K562 (cell line): ENCODE results near the gene KLC1. TPM values are rescaled to one million over a fixed set of nuclear protein-coding genes. Genes with fewer than 3 reads are reported as not detected.

Experiments
- ATF3 ChIP-seq, 2 experiments: fragments of 450-650 bp in 1 of 2; sonication (generic) in 1 of 2; formaldehyde crosslinking in 1 of 2; IDR thresholded peaks in 1 of 2; conservative IDR thresholded peaks in 1 of 2; 2 replicates each; pipeline versions ENCODE4 v1.6.1 to v1.8.1; 2016 to 2023; ENCODE audit warnings: mild to moderate bottlenecking in 2 of 2, moderate library complexity in 2 of 2, inconsistent platforms in 1 of 2, missing genetic modification reagents in 1 of 2
- CLOCK ChIP-seq: fragments of 250-450 bp; sonication (Bioruptor Pico); IDR thresholded peaks from 2 replicates; pipeline ENCODE4 v1.4.0; 2020; ENCODE audit warnings: mild to moderate bottlenecking, moderate library complexity, borderline replicate concordance
- JUND ChIP-seq, 2 experiments: IDR thresholded peaks; 2 replicates in 1 of 2; 3 replicates in 1 of 2; pipeline ENCODE4 v1.6.1; 2011; ENCODE audit warnings: borderline replicate concordance in 2 of 2, low read depth in 2 of 2, low read length in 2 of 2, improper control_type of control experiment in 1 of 2, missing biosample characterization in 1 of 2, missing genetic modification characterization in 1 of 2, missing genetic modification reagents in 1 of 2
- KAT2B ChIP-seq: IDR thresholded peaks from one replicate; pipeline ENCODE4 v1.6.1; 2012; ENCODE audit warnings: low read depth, mild to moderate bottlenecking, control low read depth, inconsistent platforms, low read length, moderate library complexity
- polyA plus RNA-seq, 8 experiments: library from polyadenylated mRNA; depleted of rRNA in 4 of 8; stranded (reverse) in 5 of 8; unstranded in 3 of 8; fragments of >200 nt; fragmentation: Nextera tagmentation in 2 of 8; fragmentation: Illumina TruSeq in 1 of 8; extraction: Ambion mirVana in 2 of 8; extraction: Trizol in 1 of 8; gene quantifications; 2 replicates each; pipeline versions ENCODE4 v1.2.1 to v1.2.3, GENCODE V29; 2011 to 2014; ENCODE audit warnings: inconsistent platforms in 1 of 8, missing spikeins in 1 of 8
- total RNA-seq, 7 experiments: library from RNA; depleted of rRNA in 6 of 7; stranded (reverse); fragments of >200 nt in 6 of 7; fragmentation: Illumina TruSeq in 2 of 7; extraction: Trizol in 2 of 7; gene quantifications; 2 replicates each; pipeline versions ENCODE4 v1.2.1 to v1.2.3, GENCODE V29; 2011 to 2021; ENCODE audit warnings: low replicate concordance in 1 of 7

The KLC1 gene
- total and polyA plus RNA-seq, 9 of the 15 experiments (the other 6 are each of a cell fraction or from before 2014, with no cell fraction given) = 4.9 to 134 (median 54.8) TPM

GRCh38 chr14:103597623-103598377, 31.2 kb upstream of the KLC1 start (continued):
- TF ChIP-seq CLOCK (CRISPR knock-in tag) = no peak
- peak; percentile 69 for TF ChIP-seq ATF3 (IDR thresholded peaks at IDR 0.05)
- TF ChIP-seq ATF3 (CRISPR knock-in tag; conservative IDR thresholded peaks at IDR 0.05) = no peak
- TF ChIP-seq JUND (IDR thresholded peaks at IDR 0.05; ENCODE audit: borderline replicate concordance, low read depth, low read length) = peak; percentile 66
- no peak; the same call in 2 of the 3 replicates for TF ChIP-seq JUND (tag; IDR thresholded peaks at IDR 0.05; ENCODE audit: borderline replicate concordance, low read depth, low read length)
- TF ChIP-seq KAT2B = no peak
